GM19193 (cell line): ENCODE data around the gene PDE4D.

Experiments
- POLR2A ChIP-seq: IDR thresholded peaks from 4 replicates; pipeline ENCODE4 v1.6.1; 2011; ENCODE audit not compliant: insufficient read depth, insufficient read length; ENCODE audit errors: extremely low read depth

Gene PDE4D

DNA sequence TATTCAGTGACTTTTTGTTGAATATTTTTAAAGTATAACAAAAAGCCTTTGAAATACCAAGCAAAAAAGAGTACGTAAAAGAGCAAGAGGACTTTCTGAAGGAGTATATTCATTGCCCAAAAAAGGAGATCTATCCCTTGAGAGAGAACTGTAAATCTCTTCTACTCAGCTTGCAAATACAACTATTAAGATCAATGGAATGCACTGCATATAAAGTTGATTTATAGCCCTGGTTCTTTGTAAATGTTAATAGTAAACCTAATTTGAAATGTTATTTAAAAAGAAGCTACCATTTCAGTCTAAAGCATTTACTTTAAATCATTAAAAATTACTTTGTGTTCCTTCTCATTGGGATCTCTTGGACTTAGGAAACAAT lies 168.1 kb downstream of the PDE4D start:
- TF ChIP-seq POLR2A, result no peak

DNA sequence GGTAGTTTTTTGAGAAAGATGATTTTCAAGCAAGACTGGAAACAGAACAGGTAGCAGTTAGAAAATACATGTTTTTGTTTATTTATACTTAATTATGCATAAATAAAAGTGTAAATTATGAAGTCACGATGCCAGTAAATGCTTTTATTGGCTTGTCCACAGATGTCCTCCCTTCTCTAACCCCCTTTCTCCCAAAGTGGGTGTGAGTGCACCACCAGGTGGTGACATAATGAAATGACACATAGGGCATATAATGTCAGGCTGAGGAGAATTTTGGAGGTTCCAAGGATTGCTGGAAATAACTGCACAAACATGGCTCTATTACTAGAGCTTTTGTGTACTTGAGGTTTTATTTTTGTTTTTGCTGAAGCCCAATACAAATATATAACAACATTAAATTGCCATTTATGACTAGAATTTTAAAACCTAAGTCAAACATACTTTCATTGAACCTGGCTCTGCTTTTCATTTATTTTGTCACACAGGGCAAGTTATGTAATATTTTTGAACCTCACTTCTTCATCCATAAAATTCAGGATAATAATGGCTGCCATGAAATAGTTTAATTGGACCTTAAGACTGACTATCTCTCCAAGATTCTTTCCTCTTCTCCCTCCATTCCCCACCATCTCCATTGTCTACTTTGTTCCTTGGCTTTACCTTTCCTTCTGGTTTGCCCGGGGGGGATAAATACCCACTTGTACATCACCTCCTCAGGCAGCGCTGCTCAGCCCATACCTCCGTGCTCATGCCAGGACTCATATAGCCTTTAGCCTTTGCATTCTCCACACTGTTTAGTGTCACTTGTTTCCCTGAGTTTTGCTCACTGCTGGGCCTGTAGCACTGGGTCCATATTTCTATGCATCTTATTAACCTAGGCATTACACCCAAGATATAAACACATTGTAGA lies 168.8 kb downstream of the PDE4D start:
- TF ChIP-seq POLR2A, result no peak

DNA sequence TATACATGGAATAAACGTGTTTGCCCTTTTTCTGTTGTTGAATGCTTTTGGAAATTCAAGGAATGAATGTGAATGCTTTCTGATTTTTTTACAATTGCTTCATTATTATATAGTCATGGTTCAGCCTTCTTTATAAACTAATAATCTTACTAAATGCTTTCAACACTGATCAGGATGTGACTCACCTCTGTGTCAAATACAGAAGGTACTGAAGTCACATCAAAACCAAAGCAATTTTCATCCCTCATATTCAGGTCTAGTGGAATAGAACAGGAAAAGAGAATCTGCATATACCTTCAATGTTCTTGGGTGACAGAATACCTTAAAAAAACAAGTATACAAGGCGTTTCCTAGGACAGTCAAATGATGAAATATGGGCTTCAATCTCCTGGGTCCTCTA lies 170.7 kb downstream of the PDE4D start:
- TF ChIP-seq POLR2A, result no peak

- TF ChIP-seq POLR2A, result no peak
These were observed 171.8 kb downstream of the PDE4D start for GRCh38 chr5:59721741-59722140.

- TF ChIP-seq POLR2A, result no peak
These were observed 173.5 kb downstream of the PDE4D start for GRCh38 chr5:59720063-59720462.

GRCh38 chr5:59716966-59717500 lies 176.5 kb downstream of the PDE4D start:
- TF ChIP-seq POLR2A, result no peak

DNA sequence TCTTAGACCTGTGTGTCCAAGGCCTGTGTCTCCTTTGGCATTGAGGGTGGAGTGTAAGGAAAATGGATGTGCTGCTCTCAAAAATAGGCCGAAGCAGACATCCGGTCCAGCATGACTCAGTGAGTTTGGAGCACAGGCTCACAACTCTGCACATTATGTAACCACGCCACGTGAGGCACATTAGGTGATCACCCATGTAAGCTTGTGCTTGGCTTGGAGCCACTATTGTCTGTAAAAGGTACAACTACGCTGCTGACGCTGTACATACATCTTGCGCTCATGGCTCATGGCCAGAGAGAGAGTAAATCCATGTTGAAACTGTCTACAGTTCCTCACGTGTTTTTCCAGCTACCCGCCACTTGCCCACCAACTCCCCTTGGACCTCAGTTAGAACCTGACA lies 177.5 kb downstream of the PDE4D start:
- no peak for TF ChIP-seq POLR2A

- TF ChIP-seq POLR2A, result no peak
These were observed 178.3 kb downstream of the PDE4D start for GRCh38 chr5:59715228-59715627.

DNA sequence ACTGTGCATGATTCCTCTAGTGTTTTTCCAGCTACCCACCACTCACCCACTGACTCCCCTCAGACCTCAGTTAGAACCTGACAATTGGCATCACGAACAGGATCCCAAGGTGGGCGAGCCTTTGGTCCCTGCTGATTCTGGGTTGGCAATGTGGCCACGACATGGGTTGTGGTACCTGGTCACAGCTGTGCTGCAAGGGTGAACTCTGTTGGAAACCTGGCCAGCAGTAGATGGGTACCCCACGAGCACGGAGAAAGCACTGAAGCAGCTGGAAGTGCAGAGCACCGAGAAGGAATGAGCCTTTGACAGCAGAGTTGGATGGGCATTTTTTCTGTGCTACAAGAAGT lies 180.1 kb downstream of the PDE4D start:
- TF ChIP-seq POLR2A, result no peak

DNA sequence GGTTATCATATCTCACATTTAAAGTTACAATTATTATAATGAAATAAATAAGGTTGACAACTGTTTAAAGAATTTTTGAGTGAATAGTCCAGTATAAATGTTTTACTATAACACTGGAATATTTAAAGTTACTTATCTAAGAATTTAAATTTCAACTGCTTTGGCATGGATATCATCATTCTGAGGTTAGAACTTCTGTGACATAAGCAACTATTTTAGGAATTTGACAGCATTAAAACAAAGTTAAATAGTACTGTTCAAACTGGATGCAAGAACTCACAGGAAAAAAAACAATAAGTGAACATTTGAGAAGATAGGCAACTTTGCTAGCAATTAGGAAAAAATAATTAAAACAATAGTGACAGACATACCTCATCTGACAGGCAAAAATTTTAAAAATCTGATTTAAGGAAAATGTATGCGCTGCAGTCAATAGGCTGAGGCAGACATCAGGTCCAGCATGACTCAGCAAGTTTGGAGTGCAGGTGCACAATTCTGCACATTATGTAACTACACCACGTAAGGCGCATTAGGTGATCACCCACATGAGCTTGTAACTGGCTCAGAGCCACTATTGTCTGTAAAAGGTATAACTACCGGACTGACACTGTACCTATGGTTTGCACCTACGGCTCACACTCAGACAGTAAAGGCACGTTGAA lies 180.6 kb downstream of the PDE4D start:
- TF ChIP-seq POLR2A, result no peak

DNA sequence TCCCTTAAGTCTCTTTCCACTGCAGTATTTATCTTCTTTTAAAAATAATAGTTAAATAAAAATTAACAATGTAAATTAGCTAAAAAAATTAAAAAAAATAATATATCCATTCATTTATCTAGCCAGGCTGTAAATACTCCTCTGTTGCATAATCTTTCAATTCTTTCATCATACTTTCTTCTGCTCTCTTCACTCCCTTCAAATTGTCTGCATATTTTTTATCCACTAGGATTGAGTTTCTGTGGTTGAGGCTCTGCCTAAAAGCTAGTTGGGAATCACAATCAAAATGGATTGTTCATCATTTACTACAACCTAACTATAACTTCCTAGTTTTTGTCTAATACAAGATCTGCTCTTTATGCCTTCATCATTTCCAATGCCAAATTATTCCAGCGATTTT lies 182.2 kb downstream of the PDE4D start:
- no peak for TF ChIP-seq POLR2A

DNA sequence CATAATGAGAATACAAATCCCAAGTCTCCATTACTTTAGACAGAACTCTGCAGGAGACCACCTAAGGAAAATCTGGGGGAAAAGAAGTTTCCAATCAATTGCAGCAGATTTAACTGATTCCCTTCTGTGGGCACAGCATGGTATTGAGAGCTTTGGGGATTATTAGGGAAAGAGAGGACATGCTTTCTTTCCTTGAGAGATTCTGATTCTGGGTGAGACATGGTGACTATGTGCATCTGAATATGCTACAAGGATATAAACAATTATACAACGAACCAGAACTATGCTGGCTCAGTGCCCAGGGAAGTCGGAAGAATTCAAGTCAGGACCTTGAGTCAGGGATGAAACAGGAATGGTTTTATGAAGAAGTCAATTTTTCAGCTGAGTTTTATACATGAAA lies 183.7 kb downstream of the PDE4D start:
- TF ChIP-seq POLR2A, result no peak

DNA sequence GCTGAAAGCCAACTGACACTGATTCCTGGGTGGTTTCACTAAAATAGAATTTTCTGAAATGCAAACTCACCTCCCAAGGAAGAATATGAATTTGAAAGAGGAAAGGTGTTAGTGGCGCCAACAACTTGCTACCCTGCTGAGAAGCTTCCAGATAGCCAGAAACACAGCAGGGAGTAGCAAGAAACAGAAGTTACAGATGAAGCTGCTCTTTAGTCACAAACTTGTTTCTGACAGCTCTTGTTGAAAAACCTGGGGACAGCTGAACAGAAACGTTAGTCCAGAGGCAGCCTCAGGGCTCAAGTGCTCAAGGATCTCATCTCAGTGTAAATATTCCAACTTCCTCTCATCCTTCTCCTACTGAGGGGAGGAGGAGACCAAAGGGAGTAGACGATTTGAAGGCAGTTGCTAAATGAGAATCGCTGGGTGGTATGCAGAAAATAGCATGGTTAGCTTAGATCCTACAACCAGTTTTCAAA lies 184.1 kb downstream of the PDE4D start:
- TF ChIP-seq POLR2A, result no peak

- no peak for TF ChIP-seq POLR2A
These were observed 188.6 kb downstream of the PDE4D start for GRCh38 chr5:59704936-59705335.

DNA sequence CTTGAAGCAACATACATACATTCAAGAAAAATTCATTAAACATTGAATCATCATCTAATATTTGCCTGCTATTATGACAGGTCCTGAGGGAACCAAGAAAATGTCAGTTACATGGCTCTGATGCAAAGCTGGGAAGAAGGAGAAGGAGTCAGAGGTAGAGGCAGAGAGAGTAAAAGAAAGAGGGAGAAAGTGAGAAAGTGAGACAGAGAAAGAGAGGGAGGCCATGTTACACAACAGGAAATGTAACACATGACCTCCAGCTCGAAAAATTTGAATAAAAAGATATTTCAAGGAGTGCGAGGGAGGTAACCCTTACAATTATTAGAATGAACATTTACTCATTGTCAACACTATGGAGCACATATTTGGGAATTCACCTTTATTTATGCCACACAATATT lies 189.7 kb downstream of the PDE4D start:
- no peak for TF ChIP-seq POLR2A
